ENCODE results near the gene GABBR2.
A peak's percentile ranks its signal among the peaks of the same experiment; 100 is the strongest.

GABBR2 gene

DNA sequence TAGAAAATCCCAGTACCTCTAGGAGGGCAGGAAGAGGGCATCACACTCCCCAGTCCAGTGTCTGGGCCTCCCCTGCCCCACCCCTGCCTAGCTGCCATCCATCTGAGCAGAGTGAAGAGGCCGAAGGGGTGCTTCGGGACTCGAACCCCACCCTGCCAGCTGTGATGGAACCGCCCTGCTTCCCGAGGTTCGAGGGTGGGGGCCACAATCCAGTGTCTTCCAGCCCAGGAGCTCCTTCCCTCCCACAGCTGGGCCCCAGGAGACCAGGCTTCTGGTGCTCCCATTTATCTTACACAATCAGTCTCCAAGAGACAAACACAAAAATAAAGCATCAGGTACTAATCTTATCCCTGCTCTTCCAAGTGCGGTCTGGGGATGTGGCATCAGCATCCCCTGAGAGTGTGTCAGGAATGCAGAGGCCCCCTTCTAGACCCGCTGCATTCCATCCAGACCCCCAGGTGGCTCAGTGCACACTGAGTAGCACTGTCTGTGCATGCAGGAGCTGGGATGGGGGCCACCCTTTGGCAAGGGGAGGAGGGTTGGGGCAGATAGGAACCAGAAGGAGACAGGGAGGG lies 330.4 kb downstream of the GABBR2 start:
- CTCF ChIA-PET: interaction anchor here (0.6 to 1.1 kb wide), 2 partner anchors 27 to 722 kb away, joined by 3 read pairs; no protein-coding TSS in a partner anchor
- no peak for DNase-seq (ENCODE audit: low spot score)
- H3K27ac ChIP-seq: no peak overlapping the region
- POLR2A ChIA-PET (ENCODE audit: low non-redundant PET): no interaction called here
- TF ChIP-seq, protein P1, sequence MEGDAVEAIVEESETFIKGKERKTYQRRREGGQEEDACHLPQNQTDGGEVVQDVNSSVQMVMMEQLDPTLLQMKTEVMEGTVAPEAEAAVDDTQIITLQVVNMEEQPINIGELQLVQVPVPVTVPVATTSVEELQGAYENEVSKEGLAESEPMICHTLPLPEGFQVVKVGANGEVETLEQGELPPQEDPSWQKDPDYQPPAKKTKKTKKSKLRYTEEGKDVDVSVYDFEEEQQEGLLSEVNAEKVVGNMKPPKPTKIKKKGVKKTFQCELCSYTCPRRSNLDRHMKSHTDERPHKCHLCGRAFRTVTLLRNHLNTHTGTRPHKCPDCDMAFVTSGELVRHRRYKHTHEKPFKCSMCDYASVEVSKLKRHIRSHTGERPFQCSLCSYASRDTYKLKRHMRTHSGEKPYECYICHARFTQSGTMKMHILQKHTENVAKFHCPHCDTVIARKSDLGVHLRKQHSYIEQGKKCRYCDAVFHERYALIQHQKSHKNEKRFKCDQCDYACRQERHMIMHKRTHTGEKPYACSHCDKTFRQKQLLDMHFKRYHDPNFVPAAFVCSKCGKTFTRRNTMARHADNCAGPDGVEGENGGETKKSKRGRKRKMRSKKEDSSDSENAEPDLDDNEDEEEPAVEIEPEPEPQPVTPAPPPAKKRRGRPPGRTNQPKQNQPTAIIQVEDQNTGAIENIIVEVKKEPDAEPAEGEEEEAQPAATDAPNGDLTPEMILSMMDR (conservative IDR thresholded peaks at IDR 0.05; ENCODE audit: low read depth): no peak

DNA sequence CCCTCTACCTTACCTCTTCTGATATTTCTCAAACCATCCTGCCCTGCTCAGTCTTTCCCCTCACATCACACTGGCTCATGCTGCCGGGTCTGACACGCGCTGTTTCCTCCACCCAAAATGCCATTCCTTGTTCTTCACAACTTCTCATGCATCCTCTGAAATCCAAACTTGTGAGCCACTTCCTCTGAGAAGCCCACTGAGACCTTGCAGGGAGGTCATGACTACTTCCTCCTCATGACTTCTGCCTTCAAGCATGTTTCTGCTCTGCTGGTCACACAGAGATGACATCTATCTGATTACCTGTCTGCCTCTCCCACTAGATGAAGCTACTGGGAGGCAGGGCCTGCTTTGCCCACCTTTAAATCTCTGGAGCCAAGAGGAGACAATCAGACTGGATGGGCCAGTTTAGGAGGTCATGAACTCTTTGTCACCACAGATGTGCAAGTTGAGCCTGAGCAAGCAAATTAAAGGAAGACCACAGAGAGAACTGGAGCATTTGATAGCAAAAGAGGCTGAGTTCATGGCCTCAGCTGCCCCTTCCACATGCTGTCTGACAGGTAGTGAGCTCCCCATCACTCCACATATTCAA lies 333.5 kb downstream of the GABBR2 start:
- ChIA-PET CTCF (interaction anchor here (0.6 to 0.7 kb wide), 2 partner anchors 52 to 327 kb away, joined by 3 read pairs; no protein-coding TSS in a partner anchor), POLR2A (ENCODE audit: low non-redundant PET) (no interaction called here)
- no peak for DNase-seq (ENCODE audit: low spot score)
- no peak overlapping the region for H3K27ac ChIP-seq
- TF ChIP-seq, protein P1 (conservative IDR thresholded peaks at IDR 0.05; ENCODE audit: low read depth): no peak

DNA sequence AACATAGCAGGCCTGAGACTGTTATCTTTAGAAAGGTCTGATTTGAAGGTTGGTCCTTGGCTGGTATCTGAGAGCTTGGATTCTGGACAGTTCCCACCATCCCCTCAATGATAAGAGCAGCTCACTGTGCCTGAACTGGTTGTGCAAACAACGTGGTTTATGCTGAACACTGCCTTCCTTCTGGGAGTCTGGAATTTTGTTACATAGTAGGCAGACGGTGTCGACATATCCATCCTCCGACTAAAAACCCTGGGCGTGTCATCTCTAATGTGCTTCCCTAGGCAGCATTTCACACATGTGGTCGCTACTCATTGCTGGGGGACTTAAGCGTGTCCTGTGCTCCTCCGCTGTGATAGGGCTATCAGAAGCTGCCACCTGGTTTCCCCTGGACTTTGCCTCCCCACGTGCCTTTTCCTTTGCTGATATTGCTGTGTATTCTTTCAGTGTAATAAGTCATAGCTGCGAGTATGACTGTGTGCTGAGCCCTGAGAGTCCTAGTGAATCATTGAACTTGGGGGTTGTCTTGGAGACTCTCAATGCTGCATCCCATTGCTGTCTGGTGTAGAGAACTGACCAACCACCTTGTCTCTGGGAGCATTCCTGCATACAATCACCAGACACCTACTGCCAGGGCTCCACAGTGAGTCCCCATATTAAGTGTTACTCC lies 334.2 kb downstream of the GABBR2 start:
- TF ChIP-seq, protein P1 (conservative IDR thresholded peaks at IDR 0.05; ENCODE audit: low read depth): no peak
- ChIA-PET CTCF (interaction anchor here (0.7 kb wide), 1 partner anchor 51 kb away, joined by 3 read pairs; no protein-coding TSS in a partner anchor), POLR2A (ENCODE audit: low non-redundant PET) (no interaction called here)
- peak; percentile 52 for DNase-seq (ENCODE audit: low spot score)
- H3K27ac ChIP-seq: no peak overlapping the region

DNA sequence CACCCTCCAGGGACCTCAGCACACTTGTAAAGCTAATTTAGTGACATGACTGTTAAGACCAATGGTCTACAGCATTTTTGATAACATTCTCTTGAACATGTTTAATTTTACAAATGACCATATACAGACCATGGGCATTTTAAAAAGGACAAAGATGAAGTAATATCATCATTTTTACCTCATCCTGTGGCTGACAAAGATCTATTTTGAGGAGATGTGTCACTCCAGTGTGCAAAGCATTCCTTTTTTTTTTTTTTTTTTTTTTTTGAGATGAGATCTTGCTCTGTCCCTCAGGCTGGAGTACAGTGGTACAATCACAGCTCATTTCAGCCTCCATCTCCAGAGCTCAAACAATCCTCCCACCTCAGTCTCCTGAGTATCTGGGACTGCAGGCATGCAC lies 335.1 kb downstream of the GABBR2 start:
- H3K27ac ChIP-seq: no peak overlapping the region
- ChIA-PET POLR2A (ENCODE audit: low non-redundant PET) (no interaction called here), CTCF (no interaction called here)
- TF ChIP-seq, protein P1 (conservative IDR thresholded peaks at IDR 0.05; ENCODE audit: low read depth): no peak
- DNase-seq (ENCODE audit: low spot score): no peak

DNA sequence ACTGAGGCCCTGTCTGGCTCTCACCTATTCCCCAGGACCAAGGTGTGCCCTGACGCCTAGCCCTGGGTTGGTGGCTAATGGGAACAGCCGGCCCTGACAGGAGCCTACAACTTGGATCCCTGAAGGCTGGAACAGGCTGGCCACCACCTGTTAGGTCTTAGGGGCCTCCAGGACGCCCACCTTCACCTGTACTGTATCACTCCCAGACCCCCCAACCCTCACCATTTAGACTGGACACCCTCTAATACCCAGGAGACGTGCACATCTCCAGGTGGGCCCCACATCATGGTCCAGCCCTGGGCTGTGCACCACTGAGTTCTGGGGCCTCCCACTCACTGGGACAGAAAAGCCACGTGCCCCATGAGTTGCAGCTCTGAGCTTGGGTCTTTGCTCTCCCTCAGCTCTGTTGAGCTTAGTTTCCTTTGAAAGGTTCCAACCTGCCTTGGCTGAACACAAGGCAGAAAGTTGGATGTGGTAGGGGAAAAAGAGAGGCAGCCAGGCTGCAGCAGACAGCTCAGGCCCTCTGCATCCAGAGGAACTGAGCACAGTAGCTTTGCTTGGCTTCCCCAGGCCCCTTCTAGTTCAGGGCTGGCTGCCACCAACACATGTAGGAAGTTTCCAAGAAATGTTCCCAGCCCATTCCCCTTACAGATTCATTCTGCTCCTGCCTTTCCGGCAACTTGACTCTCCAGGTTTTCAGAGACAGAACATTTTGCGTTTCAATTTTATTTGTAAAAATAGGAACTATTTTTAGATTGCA lies 336.5 kb downstream of the GABBR2 start:
- no peak overlapping the region for H3K27ac ChIP-seq
- ChIA-PET CTCF (interaction anchor here (0.6 kb wide), 1 partner anchor 14 kb away, joined by 3 read pairs; no protein-coding TSS in a partner anchor), POLR2A (ENCODE audit: low non-redundant PET) (no interaction called here)
- DNase-seq (ENCODE audit: low spot score): no peak
- TF ChIP-seq, protein P1 (conservative IDR thresholded peaks at IDR 0.05; ENCODE audit: low read depth): no peak

DNA sequence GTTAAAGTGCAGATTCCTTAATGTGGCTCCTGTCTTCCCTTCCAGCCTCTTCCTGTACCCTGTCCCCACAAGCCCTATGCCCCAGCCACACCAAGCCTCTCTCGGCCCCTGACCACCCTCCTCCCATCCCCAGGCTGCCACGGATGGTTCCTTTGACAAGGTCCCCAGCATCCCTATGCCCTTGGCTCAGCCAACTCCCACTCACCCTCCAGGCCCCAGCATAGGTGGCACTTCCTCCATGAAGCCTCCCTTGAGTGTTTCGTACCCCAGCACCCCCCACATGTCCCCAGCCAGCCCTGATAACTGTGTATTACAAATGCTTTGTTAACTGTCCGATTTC lies 337.8 kb downstream of the GABBR2 start:
- no peak for DNase-seq (ENCODE audit: low spot score)
- ChIA-PET CTCF (interaction anchor here (0.6 kb wide), 1 partner anchor 73 kb away, joined by 3 read pairs; no protein-coding TSS in a partner anchor), POLR2A (ENCODE audit: low non-redundant PET) (no interaction called here)
- TF ChIP-seq, protein P1 (conservative IDR thresholded peaks at IDR 0.05; ENCODE audit: low read depth): no peak
- H3K27ac ChIP-seq: no peak overlapping the region

All from RWPE1 (cell line).